Hepatocyte (in vitro differentiated cells): ENCODE data around the gene RANBP17. TPM values are rescaled to one million over a fixed set of nuclear protein-coding genes. Genes with fewer than 3 reads are reported as not detected.

Experiments
- DNase-seq: peaks from one replicate; pipeline ENCODE4 v3.0.0-alpha.2; 2016; ENCODE audit warnings: low spot score
- H2AFZ ChIP-seq: fragments of 200-600 bp; sonication (generic); 2 replicates; pipeline ENCODE4 v1.6.0; 2016; ENCODE audit warnings: antibody characterized with exemption, mild to moderate bottlenecking
- H3K27ac ChIP-seq: fragments of 200-600 bp; sonication (generic); 2 replicates; pipeline ENCODE4 v1.5.1; 2016; ENCODE audit warnings: mild to moderate bottlenecking
- H3K27me3 ChIP-seq: fragments of 200-600 bp; sonication (generic); 2 replicates; pipeline ENCODE4 v1.6.1; 2016
- H3K36me3 ChIP-seq: fragments of 200-600 bp; sonication (generic); replicated peaks from 2 replicates; pipeline ENCODE4 v1.5.1; 2016; ENCODE audit warnings: low read depth; ENCODE audit not compliant: insufficient read depth
- H3K4me1 ChIP-seq: fragments of 200-600 bp; sonication (generic); 2 replicates; pipeline ENCODE4 v1.5.1; 2016; ENCODE audit warnings: mild to moderate bottlenecking, moderate library complexity; ENCODE audit not compliant: insufficient read depth
- H3K4me2 ChIP-seq: fragments of 200-600 bp; sonication (generic); 2 replicates; pipeline ENCODE4 v1.6.0; 2016
- H3K4me3 ChIP-seq: fragments of 200-600 bp; sonication (generic); 2 replicates; pipeline ENCODE4 v1.5.1; 2016; ENCODE audit warnings: mild to moderate bottlenecking
- H3K79me2 ChIP-seq: fragments of 200-600 bp; sonication (generic); 2 replicates; pipeline ENCODE4 v1.6.0; 2017; ENCODE audit warnings: mild to moderate bottlenecking
- H3K9me2 ChIP-seq: fragments of 200-600 bp; sonication (generic); replicated peaks from 2 replicates; pipeline ENCODE4 v1.6.0; 2017; ENCODE audit warnings: mild to moderate bottlenecking; ENCODE audit not compliant: insufficient read depth
- H3K9me3 ChIP-seq: fragments of 200-600 bp; sonication (generic); 2 replicates; pipeline ENCODE4 v1.5.1; 2016; ENCODE audit warnings: low read depth, mild to moderate bottlenecking
- H4K20me1 ChIP-seq: fragments of 200-600 bp; sonication (generic); 2 replicates; pipeline ENCODE4 v1.6.0; 2016; ENCODE audit warnings: mild to moderate bottlenecking; ENCODE audit not compliant: insufficient read depth, poor library complexity, severe bottlenecking
- EZH2 ChIP-seq: fragments of 200-600 bp; sonication (generic); IDR thresholded peaks from 2 replicates; pipeline ENCODE4 v1.6.1; 2016; ENCODE audit warnings: antibody characterized with exemption, mild to moderate bottlenecking, borderline replicate concordance
- EZH2phosphoT487 ChIP-seq: fragments of 200-600 bp; sonication (generic); IDR thresholded peaks from one replicate; pipeline ENCODE4 v1.6.1; 2018; ENCODE audit warnings: antibody characterized with exemption, mild to moderate bottlenecking, low read depth, moderate library complexity; ENCODE audit not compliant: unreplicated experiment, severe bottlenecking
- WGBS: methylation state at CpG from one replicate; pipeline ENCODE4 v1.1.6; 2016; ENCODE audit warnings: low lambda C conversion rate; ENCODE audit errors: missing lambda C conversion rate; 5-methylcytosine and 5-hydroxymethylcytosine counted together
- polyA plus RNA-seq: library from polyadenylated mRNA; unstranded; fragments of >200 nt; fragmentation: Nextera tagmentation; extraction: Ambion mirVana; gene quantifications from 2 replicates; pipeline ENCODE4 v1.2.1, GENCODE V29; 2016
- total RNA-seq: library from RNA; depleted of rRNA; stranded (reverse); fragments of >200 nt; gene quantifications from 2 replicates; pipeline ENCODE4 v1.2.3, GENCODE V29; 2014
- TF ChIP-seq, protein P1 (sequence below): fragments of 200-600 bp; sonication (generic); IDR thresholded peaks from 2 replicates; pipeline ENCODE4 v1.5.1; 2016; ENCODE audit warnings: antibody characterized with exemption, mild to moderate bottlenecking; ENCODE audit not compliant: poor library complexity

Gene RANBP17
- total and polyA plus RNA-seq, 2 experiments from 2014 or later: 11.7 to 17.1 TPM

DNA sequence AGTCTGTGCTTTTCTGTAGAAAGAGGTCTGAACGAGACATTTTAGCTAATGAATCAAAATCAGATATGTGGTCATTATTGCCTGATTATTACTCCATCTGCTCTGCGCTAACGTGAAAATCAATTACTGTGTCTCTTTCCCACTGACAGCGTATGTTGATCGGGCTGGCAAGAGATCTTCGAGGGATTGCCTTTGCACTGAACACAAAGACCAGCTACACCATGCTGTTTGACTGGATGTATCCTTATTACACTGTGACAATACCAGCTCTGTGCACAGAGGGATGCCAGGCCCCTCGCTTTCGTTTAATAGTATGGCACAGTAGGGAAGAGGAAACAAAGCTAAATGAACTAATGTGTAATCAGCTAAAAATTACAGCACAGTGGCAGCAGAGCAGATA, 343.6 kb downstream of the RANBP17 start:
- TF ChIP-seq EZH2phosphoT487 (no peak), EZH2 (no peak)
- TF ChIP-seq, protein P1, sequence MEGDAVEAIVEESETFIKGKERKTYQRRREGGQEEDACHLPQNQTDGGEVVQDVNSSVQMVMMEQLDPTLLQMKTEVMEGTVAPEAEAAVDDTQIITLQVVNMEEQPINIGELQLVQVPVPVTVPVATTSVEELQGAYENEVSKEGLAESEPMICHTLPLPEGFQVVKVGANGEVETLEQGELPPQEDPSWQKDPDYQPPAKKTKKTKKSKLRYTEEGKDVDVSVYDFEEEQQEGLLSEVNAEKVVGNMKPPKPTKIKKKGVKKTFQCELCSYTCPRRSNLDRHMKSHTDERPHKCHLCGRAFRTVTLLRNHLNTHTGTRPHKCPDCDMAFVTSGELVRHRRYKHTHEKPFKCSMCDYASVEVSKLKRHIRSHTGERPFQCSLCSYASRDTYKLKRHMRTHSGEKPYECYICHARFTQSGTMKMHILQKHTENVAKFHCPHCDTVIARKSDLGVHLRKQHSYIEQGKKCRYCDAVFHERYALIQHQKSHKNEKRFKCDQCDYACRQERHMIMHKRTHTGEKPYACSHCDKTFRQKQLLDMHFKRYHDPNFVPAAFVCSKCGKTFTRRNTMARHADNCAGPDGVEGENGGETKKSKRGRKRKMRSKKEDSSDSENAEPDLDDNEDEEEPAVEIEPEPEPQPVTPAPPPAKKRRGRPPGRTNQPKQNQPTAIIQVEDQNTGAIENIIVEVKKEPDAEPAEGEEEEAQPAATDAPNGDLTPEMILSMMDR: no peak
- Histone ChIP-seq H3K27me3 (no peaks in the 10 kb centered on the region), H3K9me3 (no peaks in the 10 kb centered on the region), H2AFZ (no peak overlapping the region), H3K79me2 (no peaks in the 10 kb centered on the region), H3K27ac (no peak overlapping the region), H3K4me3 (no peak overlapping the region), H3K4me1 (no peaks in the 10 kb centered on the region), H3K9me2 (no peaks in the 10 kb centered on the region), H3K36me3 (no peaks in the 10 kb centered on the region), H4K20me1 (no peaks in the 10 kb centered on the region), H3K4me2 (no peak overlapping the region)
- DNase-seq: no peak
- WGBS: 90% methylated on average over 8 of the region's 8 CpGs

DNA sequence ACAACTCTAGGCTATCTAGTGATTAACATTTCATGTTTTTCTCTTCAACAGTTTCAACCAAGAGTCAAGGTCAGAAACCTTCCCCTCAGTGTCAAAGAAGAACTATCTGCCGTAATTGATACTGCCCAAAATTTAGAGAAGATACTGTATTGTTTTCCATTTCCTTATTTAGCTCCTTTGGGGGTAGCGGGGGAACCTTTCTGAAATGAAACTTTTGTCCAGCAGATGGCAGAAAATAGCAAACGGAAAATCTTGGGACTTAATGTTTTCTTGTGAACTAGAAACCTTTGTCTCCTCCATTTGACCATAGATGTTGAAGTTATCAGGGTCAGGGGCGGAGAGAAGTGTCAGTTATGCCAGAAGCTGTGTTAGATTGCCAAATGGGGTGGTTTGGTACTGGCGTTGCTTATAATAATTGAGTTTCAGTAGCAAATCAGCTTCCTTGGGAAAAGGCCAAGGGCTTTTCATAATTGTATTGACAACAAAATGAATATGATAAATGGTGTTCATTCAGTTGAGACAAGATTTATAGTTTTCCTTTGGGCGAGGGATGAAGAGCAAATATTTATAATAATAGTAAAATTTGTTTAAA, 345.5 kb downstream of the RANBP17 start:
- Histone ChIP-seq H3K4me2 (no peak overlapping the region), H3K9me3 (no peaks in the 10 kb centered on the region), H3K9me2 (no peaks in the 10 kb centered on the region), H3K27ac (no peak overlapping the region), H3K27me3 (no peaks in the 10 kb centered on the region), H3K4me3 (no peak overlapping the region), H3K79me2 (no peaks in the 10 kb centered on the region), H3K36me3 (no peaks in the 10 kb centered on the region), H3K4me1 (no peaks in the 10 kb centered on the region), H4K20me1 (no peaks in the 10 kb centered on the region), H2AFZ (no peak overlapping the region)
- 42% methylated on average over 6 of the region's 6 CpGs for WGBS
- TF ChIP-seq, protein P1: peak; percentile 72
- no peak for TF ChIP-seq EZH2
- peak; percentile 48 for DNase-seq

DNA sequence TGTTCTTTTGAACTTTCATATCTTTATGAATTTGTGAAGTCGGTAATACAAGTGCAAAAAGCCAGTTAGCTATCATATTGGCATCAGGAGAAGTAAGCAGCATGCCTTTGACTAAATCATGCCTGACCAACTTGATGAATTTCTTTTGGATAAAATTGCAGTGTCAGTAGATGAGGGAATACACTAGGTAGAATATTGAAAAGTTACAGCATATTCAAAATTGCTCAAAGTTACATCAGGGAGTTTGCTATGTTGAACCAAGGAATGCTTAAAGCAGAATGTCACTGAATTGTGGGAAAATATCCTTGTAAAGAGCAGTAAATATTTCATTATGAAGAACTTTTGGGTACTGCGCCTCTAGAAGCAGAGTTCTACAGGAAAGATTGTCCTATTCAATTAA, 360.1 kb downstream of the RANBP17 start:
- Histone ChIP-seq H3K9me3 (no peaks in the 10 kb centered on the region), H3K9me2 (no peaks in the 10 kb centered on the region), H3K27me3 (no peaks in the 10 kb centered on the region), H3K36me3 (no peaks in the 10 kb centered on the region), H4K20me1 (no peaks in the 10 kb centered on the region), H3K4me1 (no peaks in the 10 kb centered on the region), H2AFZ (no peak overlapping the region), H3K27ac (no peak overlapping the region), H3K4me3 (no peak overlapping the region), H3K4me2 (no peak overlapping the region), H3K79me2 (no peaks in the 10 kb centered on the region)
- no peak for DNase-seq
- WGBS: 93% methylated on average over 2 of the region's 2 CpGs
- TF ChIP-seq EZH2phosphoT487 (no peak), EZH2 (no peak)
- TF ChIP-seq, protein P1: no peak

DNA sequence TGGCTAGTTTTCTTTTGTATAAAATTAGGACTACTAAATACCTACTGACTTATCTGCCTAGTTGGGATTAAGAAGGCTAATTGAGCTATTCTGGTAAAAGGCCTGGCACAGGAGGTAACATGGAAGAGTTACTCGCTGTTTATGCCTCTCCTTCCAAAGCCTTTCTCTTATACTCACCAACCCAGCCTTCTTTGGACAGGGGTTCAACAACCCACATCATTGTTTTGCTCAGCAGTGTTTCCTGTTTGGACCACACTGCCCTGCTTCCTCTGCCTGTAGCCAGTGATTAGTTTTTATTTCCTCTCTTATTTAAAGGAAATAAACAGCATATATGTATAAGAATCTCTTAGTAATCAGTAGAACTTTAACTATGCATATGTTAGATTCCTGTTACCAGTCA, 362.1 kb downstream of the RANBP17 start:
- WGBS: 81% methylated on average over 1 of the region's 1 CpG

More for the DNA sequence above, 362.1 kb downstream of the RANBP17 start:
- H4K20me1 ChIP-seq: no peaks in the 10 kb centered on the region
- no peak for TF ChIP-seq EZH2
- TF ChIP-seq, protein P1: no peak
- no peak for TF ChIP-seq EZH2phosphoT487
- no peak overlapping the region for H3K4me2 ChIP-seq
- no peak for DNase-seq
- no peak overlapping the region for H3K4me3 ChIP-seq
- H3K9me3 ChIP-seq: no peaks in the 10 kb centered on the region
- H3K9me2 ChIP-seq: no peaks in the 10 kb centered on the region
- no peaks in the 10 kb centered on the region for H3K79me2 ChIP-seq
- H3K36me3 ChIP-seq: no peaks in the 10 kb centered on the region
- H2AFZ ChIP-seq: no peak overlapping the region
- H3K27me3 ChIP-seq: no peaks in the 10 kb centered on the region
- no peak overlapping the region for H3K27ac ChIP-seq
- H3K4me1 ChIP-seq: no peaks in the 10 kb centered on the region
